ENCODE results near the gene GPR156.

DNA sequence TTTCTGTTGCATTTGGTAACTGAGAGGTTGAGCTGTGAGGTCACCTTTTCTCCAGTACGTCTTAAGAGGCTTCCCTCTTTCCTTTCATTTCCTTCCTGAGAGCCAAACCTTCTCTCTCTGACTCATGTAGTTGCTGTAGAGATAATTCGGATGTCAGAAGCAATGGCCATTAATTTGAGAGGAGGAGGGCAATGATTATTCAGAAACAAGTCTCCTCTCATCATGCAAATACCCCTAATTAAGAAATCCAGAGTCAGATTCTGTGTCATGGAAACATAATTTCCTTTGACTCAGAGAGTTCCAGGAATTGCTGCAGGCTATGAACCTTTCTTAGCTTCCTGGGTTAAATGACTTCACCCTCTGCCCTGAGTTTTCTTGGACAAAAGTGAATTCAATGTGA is 131.7 kb downstream of the GPR156 start:
- TF ChIP-seq, protein P1, sequence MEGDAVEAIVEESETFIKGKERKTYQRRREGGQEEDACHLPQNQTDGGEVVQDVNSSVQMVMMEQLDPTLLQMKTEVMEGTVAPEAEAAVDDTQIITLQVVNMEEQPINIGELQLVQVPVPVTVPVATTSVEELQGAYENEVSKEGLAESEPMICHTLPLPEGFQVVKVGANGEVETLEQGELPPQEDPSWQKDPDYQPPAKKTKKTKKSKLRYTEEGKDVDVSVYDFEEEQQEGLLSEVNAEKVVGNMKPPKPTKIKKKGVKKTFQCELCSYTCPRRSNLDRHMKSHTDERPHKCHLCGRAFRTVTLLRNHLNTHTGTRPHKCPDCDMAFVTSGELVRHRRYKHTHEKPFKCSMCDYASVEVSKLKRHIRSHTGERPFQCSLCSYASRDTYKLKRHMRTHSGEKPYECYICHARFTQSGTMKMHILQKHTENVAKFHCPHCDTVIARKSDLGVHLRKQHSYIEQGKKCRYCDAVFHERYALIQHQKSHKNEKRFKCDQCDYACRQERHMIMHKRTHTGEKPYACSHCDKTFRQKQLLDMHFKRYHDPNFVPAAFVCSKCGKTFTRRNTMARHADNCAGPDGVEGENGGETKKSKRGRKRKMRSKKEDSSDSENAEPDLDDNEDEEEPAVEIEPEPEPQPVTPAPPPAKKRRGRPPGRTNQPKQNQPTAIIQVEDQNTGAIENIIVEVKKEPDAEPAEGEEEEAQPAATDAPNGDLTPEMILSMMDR (IDR thresholded peaks at IDR 0.05; ENCODE audit: extremely low read depth in 1 of 2, insufficient read depth in 1 of 2, low read depth in 1 of 2, low read length in 2 of 2) = no peak
- no peak for TF ChIP-seq POLR2A (IDR thresholded peaks at IDR 0.05; ENCODE audit: low read depth, low read length)
- TF ChIP-seq, protein P2, sequence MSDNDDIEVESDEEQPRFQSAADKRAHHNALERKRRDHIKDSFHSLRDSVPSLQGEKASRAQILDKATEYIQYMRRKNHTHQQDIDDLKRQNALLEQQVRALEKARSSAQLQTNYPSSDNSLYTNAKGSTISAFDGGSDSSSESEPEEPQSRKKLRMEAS (IDR thresholded peaks at IDR 0.05; ENCODE audit: insufficient read depth, insufficient read length) = no peak
- TF ChIP-seq POLR2AphosphoS5 (IDR thresholded peaks at IDR 0.05; ENCODE audit: insufficient read depth, low read depth, low read length) = no peak
- no peak for TF ChIP-seq EZH2 (IDR thresholded peaks at IDR 0.05; ENCODE audit: borderline replicate concordance, low read depth, low read length, severe bottlenecking)
- TF ChIP-seq GATA2 (IDR thresholded peaks at IDR 0.05; ENCODE audit: insufficient read depth, insufficient read length, low read depth, low read length) = no peak

Measured in endothelial cell of umbilical vein (primary cell).